Stomach (tissue), 9 donors: ENCODE measurements around the gene BHLHA9. TPM values are rescaled to one million over a fixed set of nuclear protein-coding genes. Genes with fewer than 3 reads are reported as not detected.

Experiments
- DNase-seq, 2 donors: peaks; one replicate each; pipeline versions ENCODE4 v3.0.0 to v3.0.0-alpha.2; 2013 to 2019
- H3K27ac ChIP-seq, 5 donors: fragments of 200-600 bp in 4 of 5; sonication (generic) in 4 of 5; one replicate each; pipeline ENCODE4 v1.5.1; 2013 to 2019; ENCODE audit warnings: mild to moderate bottlenecking in 1 of 5, moderate library complexity in 1 of 5
- H3K27me3 ChIP-seq, 3 donors: fragments of 200-600 bp; sonication (generic); one replicate each; pipeline ENCODE4 v1.5.1; 2017 to 2019; ENCODE audit warnings: mixed run types in 1 of 3
- H3K36me3 ChIP-seq, 4 donors: fragments of 200-600 bp; sonication (generic); 1 replicate in 3 of 4; 2 replicates in 1 of 4; pipeline ENCODE4 v1.5.1; 2016 to 2019
- H3K4me1 ChIP-seq, 4 donors: fragments of 200-600 bp; sonication (generic); one replicate each; pipeline ENCODE4 v1.5.1; 2016 to 2019
- H3K4me3 ChIP-seq, 4 donors: fragments of 200-600 bp; sonication (generic) in 3 of 4; one replicate each; pipeline ENCODE4 v1.5.1; 2016 to 2019; ENCODE audit warnings: mild to moderate bottlenecking in 1 of 4
- H3K9me3 ChIP-seq, 4 donors: fragments of 200-600 bp; sonication (generic); one replicate each; pipeline ENCODE4 v1.5.1; 2016 to 2019
- EP300 ChIP-seq: sonication (generic); formaldehyde crosslinking; IDR thresholded peaks from one replicate; pipeline ENCODE4 v1.6.1; 2017; ENCODE audit warnings: antibody characterized with exemption
- POLR2A ChIP-seq, 4 donors: fragments of 450-650 bp; IDR thresholded peaks; one replicate each; pipeline ENCODE4 v1.6.1; 2016; ENCODE audit warnings: antibody characterized with exemption in 4 of 4, control low read depth in 2 of 4, mild to moderate bottlenecking in 1 of 4, moderate library complexity in 1 of 4
- POLR2AphosphoS5 ChIP-seq, 3 donors: sonication (generic); formaldehyde crosslinking; IDR thresholded peaks; one replicate each; pipeline ENCODE4 v1.6.1; 2016; ENCODE audit warnings: antibody characterized with exemption in 3 of 3
- WGBS, 5 donors: extraction: QIAGEN DNeasy Blood & Tissue Kit in 3 of 5; methylation state at CpG; one replicate each; pipeline versions ENCODE4 v1.1.5 to v1.1.7; 2013 to 2018; 5-methylcytosine and 5-hydroxymethylcytosine counted together
- intact Hi-C: fragments of 100-400 bp; cut with DNase I; formaldehyde crosslinking; loops from one replicate; pipeline ENCODE4 v1.15.1; 2023; ENCODE audit warnings: low total_unique reads
- polyA plus RNA-seq, 3 donors: library from polyadenylated mRNA; stranded (reverse); fragments of 200-250 nt; gene quantifications; one replicate each; pipeline ENCODE4 v1.2.3, GENCODE V29; 2013
- total RNA-seq, 5 donors: library from RNA; depleted of rRNA; stranded (reverse); fragments of >200 nt; gene quantifications; one replicate each; pipeline versions ENCODE4 v1.1.0 to v1.2.3, GENCODE V29; 2014 to 2016
- TF ChIP-seq, protein P1 (sequence below), 7 experiments: fragments of 450-650 bp in 4 of 7; fragments of 200-600 bp in 3 of 7; sonication (generic) in 3 of 7; IDR thresholded peaks; one replicate each; pipeline ENCODE4 v1.5.1; 2016 to 2019; ENCODE audit warnings: antibody characterized with exemption in 7 of 7, control low read depth in 2 of 7, mild to moderate bottlenecking in 1 of 7
- donor health status: healthy with polysubstance abuse.
- donor health status: Bipolar disorder and iron deficiency.
- donor health status: healthy.

Gene BHLHA9
- total and polyA plus RNA-seq, 8 donors, result not detected

DNA sequence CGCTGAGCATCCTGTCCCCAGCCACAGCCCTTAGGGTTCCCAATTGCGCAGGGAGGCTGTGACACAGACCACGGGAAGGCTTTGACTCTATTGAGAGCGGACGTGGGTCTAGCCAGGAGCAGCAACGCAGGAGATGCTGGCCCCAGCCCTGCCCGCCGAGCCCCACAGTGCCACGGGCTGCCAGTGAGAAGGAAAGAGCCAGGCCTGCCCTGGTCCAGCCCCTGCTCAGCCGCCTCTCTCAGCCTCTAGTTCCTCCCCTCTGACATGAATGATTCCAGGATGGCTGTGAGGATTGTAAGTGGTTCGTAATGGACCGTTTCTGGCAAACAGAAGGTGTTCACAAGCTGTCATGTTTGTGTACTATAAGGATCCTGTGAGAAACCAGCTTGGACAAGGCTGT, 2.5 kb downstream of the BHLHA9 start:
- H3K27me3 ChIP-seq, result peaks cover 3 to 68% (median 28%) of the 10 kb centered on the region in 3 donors
- intact Hi-C loops, result no loop called here
- WGBS, 5 donors, result 45 to 65% (median 62%) methylated on average over 6 to 12 of the region's 12 CpGs

DNA sequence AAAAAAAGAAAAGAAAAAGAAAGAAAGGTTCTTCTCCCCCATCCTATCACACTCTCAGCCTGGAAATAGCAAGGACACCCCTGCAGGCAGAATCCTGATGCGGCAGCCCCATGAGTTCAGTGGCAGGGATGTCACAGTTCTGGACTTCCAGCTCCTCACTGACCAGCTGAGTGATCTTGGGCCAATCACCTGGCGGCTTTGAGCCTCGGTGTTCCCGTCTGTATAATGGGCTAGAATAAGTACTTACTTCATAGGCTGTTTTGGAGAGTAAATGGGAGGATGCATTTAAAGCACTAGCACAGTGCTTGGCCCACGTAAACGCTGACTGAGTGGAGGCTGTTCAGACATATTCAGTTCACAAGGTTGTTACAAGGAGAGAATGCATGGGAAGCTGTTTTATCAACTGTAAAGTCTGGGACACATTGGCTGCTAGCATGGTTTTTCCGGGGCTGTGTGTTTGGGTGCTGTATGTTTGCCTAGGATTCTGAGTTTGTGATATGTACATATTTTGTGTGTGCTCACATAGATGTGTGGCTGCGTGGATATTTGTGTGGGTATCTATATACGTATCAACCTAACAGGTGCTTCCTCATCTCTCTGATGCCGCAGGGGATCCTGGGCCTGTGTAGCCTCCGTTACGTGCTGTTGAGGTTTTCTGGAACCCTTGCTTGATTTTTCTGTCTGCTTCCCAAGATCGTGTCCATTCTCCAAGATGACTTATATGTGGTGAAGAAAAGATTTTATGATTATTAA, 3.4 kb downstream of the BHLHA9 start:
- H3K27me3 ChIP-seq, result peaks cover 3 to 77% (median 28%) of the 10 kb centered on the region in 3 donors
- H3K9me3 ChIP-seq, result no peaks in the 10 kb centered on the region
- no peak for DNase-seq
- no peak overlapping the region for H3K27ac ChIP-seq
- no peak overlapping the region for H3K4me3 ChIP-seq
- H3K4me1 ChIP-seq, result peaks cover 0 to 26% (median 19%) of the 10 kb centered on the region in 4 donors
- WGBS, 5 donors, result 74 to 77% (median 76%) methylated on average over 13 of the region's 13 CpGs
- intact Hi-C loops, result no loop called here
- no peaks in the 10 kb centered on the region for H3K36me3 ChIP-seq
- TF ChIP-seq, protein P1, sequence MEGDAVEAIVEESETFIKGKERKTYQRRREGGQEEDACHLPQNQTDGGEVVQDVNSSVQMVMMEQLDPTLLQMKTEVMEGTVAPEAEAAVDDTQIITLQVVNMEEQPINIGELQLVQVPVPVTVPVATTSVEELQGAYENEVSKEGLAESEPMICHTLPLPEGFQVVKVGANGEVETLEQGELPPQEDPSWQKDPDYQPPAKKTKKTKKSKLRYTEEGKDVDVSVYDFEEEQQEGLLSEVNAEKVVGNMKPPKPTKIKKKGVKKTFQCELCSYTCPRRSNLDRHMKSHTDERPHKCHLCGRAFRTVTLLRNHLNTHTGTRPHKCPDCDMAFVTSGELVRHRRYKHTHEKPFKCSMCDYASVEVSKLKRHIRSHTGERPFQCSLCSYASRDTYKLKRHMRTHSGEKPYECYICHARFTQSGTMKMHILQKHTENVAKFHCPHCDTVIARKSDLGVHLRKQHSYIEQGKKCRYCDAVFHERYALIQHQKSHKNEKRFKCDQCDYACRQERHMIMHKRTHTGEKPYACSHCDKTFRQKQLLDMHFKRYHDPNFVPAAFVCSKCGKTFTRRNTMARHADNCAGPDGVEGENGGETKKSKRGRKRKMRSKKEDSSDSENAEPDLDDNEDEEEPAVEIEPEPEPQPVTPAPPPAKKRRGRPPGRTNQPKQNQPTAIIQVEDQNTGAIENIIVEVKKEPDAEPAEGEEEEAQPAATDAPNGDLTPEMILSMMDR (IDR thresholded peaks at IDR 0.05), result no peak
- TF ChIP-seq EP300, result no peak
- no peak for TF ChIP-seq POLR2A (IDR thresholded peaks at IDR 0.05)

More for the DNA sequence above, 2.5 kb downstream of the BHLHA9 start:
- TF ChIP-seq, protein P1 (IDR thresholded peaks at IDR 0.05), result no peak
- no peak for TF ChIP-seq POLR2AphosphoS5 (IDR thresholded peaks at IDR 0.05)
- TF ChIP-seq POLR2A (IDR thresholded peaks at IDR 0.05), result no peak
- no peak for TF ChIP-seq EP300
- DNase-seq, result no peak
- no peaks in the 10 kb centered on the region for H3K9me3 ChIP-seq
- no peak overlapping the region for H3K27ac ChIP-seq
- H3K4me1 ChIP-seq, result peaks cover 0 to 31% (median 21%) of the 10 kb centered on the region in 4 donors
- no peak overlapping the region for H3K4me3 ChIP-seq
- H3K36me3 ChIP-seq, result no peaks in the 10 kb centered on the region

DNA sequence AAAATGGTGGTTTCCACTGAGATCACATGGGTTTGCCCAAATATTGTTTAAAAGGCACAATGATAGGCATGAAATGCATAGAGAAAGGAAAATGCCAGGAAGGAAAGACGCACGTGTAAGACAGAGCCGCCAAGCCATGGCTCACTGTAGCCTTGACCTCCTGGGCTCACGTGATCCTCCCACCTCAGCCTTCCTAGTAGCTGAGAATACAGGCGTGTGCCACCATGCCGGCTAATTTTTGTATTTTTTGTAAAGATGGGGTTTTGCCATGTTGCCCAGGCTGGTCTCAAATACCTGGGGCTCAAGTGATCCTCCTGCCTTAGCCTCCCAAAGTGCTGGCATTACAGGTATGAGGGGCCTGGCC, 4.0 kb downstream of the BHLHA9 start:
- intact Hi-C loops, result no loop called here
- H3K4me1 ChIP-seq, result peaks cover 0 to 22% (median 13%) of the 10 kb centered on the region in 4 donors
- TF ChIP-seq, protein P1 (IDR thresholded peaks at IDR 0.05), result no peak
- TF ChIP-seq EP300, result no peak
- no peak for TF ChIP-seq POLR2AphosphoS5 (IDR thresholded peaks at IDR 0.05)
- TF ChIP-seq POLR2A (IDR thresholded peaks at IDR 0.05), result no peak
- H3K9me3 ChIP-seq, result no peaks in the 10 kb centered on the region
- DNase-seq, result no peak
- H3K27ac ChIP-seq, result no peak overlapping the region
- no peaks in the 10 kb centered on the region for H3K36me3 ChIP-seq
- H3K4me3 ChIP-seq, result no peak overlapping the region
- peaks cover 3 to 79% (median 28%) of the 10 kb centered on the region in 3 donors for H3K27me3 ChIP-seq
- 72 to 78% (median 76%) methylated on average over 6 of the region's 6 CpGs for WGBS, 5 donors

DNA sequence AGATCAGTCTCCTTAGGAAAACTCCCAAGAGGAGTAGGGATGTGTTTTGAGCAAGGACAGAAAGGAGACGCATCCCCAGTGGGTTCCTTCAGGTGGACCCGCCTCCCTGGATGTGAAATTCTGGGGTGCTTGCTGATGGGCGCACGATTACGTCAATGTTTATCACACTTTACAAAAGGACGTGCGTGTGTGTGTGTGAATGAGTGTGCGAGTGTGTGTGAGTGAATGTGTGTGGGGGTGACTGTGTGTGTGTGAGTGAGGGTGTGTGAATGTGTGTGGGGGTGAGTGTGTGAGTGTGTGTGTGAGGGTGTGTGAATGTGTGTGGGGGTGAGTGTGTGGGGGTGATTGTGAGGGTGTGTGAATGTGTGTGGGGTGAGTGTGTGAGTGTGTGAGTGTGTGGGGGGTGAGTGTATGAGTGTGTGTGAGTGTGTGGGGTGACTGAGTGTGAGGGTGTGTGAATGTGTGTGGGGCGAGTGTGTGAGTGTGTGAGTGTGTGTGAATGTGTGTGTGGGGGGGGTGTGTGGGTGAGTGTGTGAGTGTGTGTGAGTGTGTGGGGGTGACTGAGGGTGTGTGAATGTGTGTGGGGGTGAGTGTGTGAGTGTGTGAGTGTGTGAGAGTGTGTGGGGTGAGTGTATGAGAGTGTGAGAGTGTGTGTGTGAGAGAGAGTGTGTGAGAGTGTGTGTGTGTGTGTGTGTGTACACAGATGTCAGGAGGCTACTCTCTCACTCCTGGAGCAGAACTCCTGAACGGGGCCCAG, 5.1 kb downstream of the BHLHA9 start:
- no peaks in the 10 kb centered on the region for H3K36me3 ChIP-seq
- TF ChIP-seq POLR2A (IDR thresholded peaks at IDR 0.05), result no peak
- no peak for TF ChIP-seq POLR2AphosphoS5 (IDR thresholded peaks at IDR 0.05)
- no peak for TF ChIP-seq EP300
- TF ChIP-seq, protein P1 (IDR thresholded peaks at IDR 0.05), result no peak
- no peak for DNase-seq
- H3K9me3 ChIP-seq, result no peaks in the 10 kb centered on the region
- intact Hi-C loops, result no loop called here
- no peak overlapping the region for H3K4me3 ChIP-seq
- H3K27me3 ChIP-seq, result peaks cover 0 to 78% (median 21%) of the 10 kb centered on the region in 3 donors
- H3K4me1 ChIP-seq, result peaks cover 0 to 14% (median 9%) of the 10 kb centered on the region in 4 donors
- WGBS, 5 donors, result 72 to 81% (median 76%) methylated on average over 10 of the region's 10 CpGs
- no peak overlapping the region for H3K27ac ChIP-seq
